CD4-positive, alpha-beta T cell (primary cell): ENCODE measurements around the gene PPP6R3. TPM values are rescaled to one million over a fixed set of nuclear protein-coding genes. Genes with fewer than 3 reads are reported as not detected.
"Not testable (repeated sequence)": the region's sequence is repeated elsewhere in the genome, so short reads cannot be mapped to it uniquely, and the experiment has no call there.

ENCODE experiments used
- ATAC-seq: fragments of 200-7000 bp; cut with Tn5 transposase; one replicate; pipeline ENCODE4 v1.10.0; 2022; ENCODE audit warnings: mild to moderate bottlenecking; ENCODE audit not compliant: poor library complexity
- CTCF ChIA-PET: fragments of 350-600 bp; sonication (Branson Sonifier 250); formaldehyde crosslinking; loops from one replicate; lab custom pipeline; 2021; ENCODE audit warnings: antibody characterized with exemption, inconsistent platforms; lab: Charles Lee
- POLR2A ChIA-PET: fragments of 350-600 bp; sonication (Branson Sonifier 250); formaldehyde crosslinking; loops from one replicate; lab custom pipeline; 2021; ENCODE audit warnings: antibody characterized with exemption, inconsistent platforms; lab: Charles Lee
- DNase-seq, 14 experiments: peaks; one replicate each; pipeline ENCODE4 v3.0.0-alpha.2; 2013 to 2020; ENCODE audit warnings: mixed read lengths in 2 of 14
- H3K27ac ChIP-seq, 2 donors: one replicate each; pipeline versions ENCODE4 v1.5.1 to v1.7.0; 2013; ENCODE audit warnings: low read length in 2 of 2, low read depth in 1 of 2, mild to moderate bottlenecking in 1 of 2
- H3K27me3 ChIP-seq, 2 experiments: 1 replicate in 1 of 2; 2 replicates in 1 of 2; pipeline versions ENCODE4 v1.6.1 to v1.7.0; 2013; ENCODE audit warnings: low read length in 2 of 2, control low read depth in 1 of 2, mild to moderate bottlenecking in 1 of 2, moderate library complexity in 1 of 2; ENCODE audit not compliant: insufficient read depth in 2 of 2, control insufficient read depth in 1 of 2
- H3K36me3 ChIP-seq: one replicate; pipeline ENCODE4 v1.6.1; 2013; ENCODE audit warnings: low read length, control low read depth; ENCODE audit not compliant: insufficient read depth
- H3K4me1 ChIP-seq: one replicate; pipeline ENCODE4 v1.6.1; 2013; ENCODE audit warnings: low read length, control low read depth; ENCODE audit not compliant: insufficient read depth
- H3K4me3 ChIP-seq: one replicate; pipeline ENCODE4 v1.5.1; 2013; ENCODE audit warnings: mild to moderate bottlenecking, low read length, moderate library complexity
- H3K9me3 ChIP-seq, 2 experiments: 1 replicate in 1 of 2; 2 replicates in 1 of 2; pipeline versions ENCODE4 v1.6.1 to v1.7.0; 2013; ENCODE audit warnings: low read length in 2 of 2, mild to moderate bottlenecking in 2 of 2, control low read depth in 1 of 2, moderate library complexity in 1 of 2; ENCODE audit not compliant: control insufficient read depth in 1 of 2, insufficient read depth in 1 of 2
- H3K27ac Mint-ChIP-seq: one replicate; pipeline ENCODE4 v1.8.0; 2020; ENCODE audit warnings: mixed read lengths
- H3K27me3 Mint-ChIP-seq: one replicate; pipeline ENCODE4 v1.8.0; 2021; ENCODE audit warnings: mixed read lengths
- H3K36me3 Mint-ChIP-seq: one replicate; pipeline ENCODE4 v1.8.0; 2021; ENCODE audit warnings: low read depth, mixed read lengths
- H3K4me1 Mint-ChIP-seq: one replicate; pipeline ENCODE4 v1.8.0; 2021; ENCODE audit warnings: low read depth, mixed read lengths
- H3K4me3 Mint-ChIP-seq: one replicate; pipeline ENCODE4 v1.8.0; 2020; ENCODE audit warnings: mild to moderate bottlenecking, mixed read lengths
- H3K9me3 Mint-ChIP-seq: one replicate; pipeline ENCODE4 v1.8.0; 2020; ENCODE audit warnings: mixed read lengths
- CTCF ChIP-seq: fragments of 200-600 bp; IDR thresholded peaks from one replicate; pipeline ENCODE4 v1.8.0; 2022; ENCODE audit warnings: antibody characterized with exemption, mild to moderate bottlenecking
- intact Hi-C, 2 experiments: fragments of 100-400 bp; cut with DNase I in 1 of 2; cut with micrococcal nuclease in 1 of 2; formaldehyde crosslinking; loops; one replicate each; pipeline versions ENCODE4 v1.15.1 to v1.9.0; 2023 to 2025; cut with DNase I, micrococcal nuclease
- total RNA-seq, 174 experiments: library from RNA in 2 of 174; stranded (reverse) in 2 of 174; gene quantifications; one replicate each; pipeline ENCODE4 v1.2.3 and lab custom pipeline; 2021 to 2026

PPP6R3 gene
- total RNA-seq, 2 experiments from 2014 or later = 108 to 109 TPM

GRCh38 chr11:68536706-68537105 is 76.2 kb downstream of the PPP6R3 start:
- H3K36me3 Mint-ChIP-seq = peaks cover 90% of the 10 kb centered on the region
- ChIA-PET POLR2A (no interaction called here), CTCF (no interaction called here)
- Histone ChIP-seq H3K9me3 (no peaks in the 10 kb centered on the region), H3K4me1 (peaks cover 13% of the 10 kb centered on the region), H3K27ac (no peak overlapping the region), H3K4me3 (no peak overlapping the region), H3K36me3 (peaks cover 61% of the 10 kb centered on the region), H3K27me3 (no peaks in the 10 kb centered on the region)
- intact Hi-C loops = no loop called here
- H3K9me3 Mint-ChIP-seq = no peaks in the 10 kb centered on the region
- no peak for DNase-seq
- H3K27me3 Mint-ChIP-seq = no peaks in the 10 kb centered on the region
- peak overlapping the region; percentile 64 for H3K27ac Mint-ChIP-seq
- no peak for TF ChIP-seq CTCF
- no peak overlapping the region for H3K4me3 Mint-ChIP-seq
- no peak for ATAC-seq
- peaks cover 90% of the 10 kb centered on the region for H3K4me1 Mint-ChIP-seq

DNA sequence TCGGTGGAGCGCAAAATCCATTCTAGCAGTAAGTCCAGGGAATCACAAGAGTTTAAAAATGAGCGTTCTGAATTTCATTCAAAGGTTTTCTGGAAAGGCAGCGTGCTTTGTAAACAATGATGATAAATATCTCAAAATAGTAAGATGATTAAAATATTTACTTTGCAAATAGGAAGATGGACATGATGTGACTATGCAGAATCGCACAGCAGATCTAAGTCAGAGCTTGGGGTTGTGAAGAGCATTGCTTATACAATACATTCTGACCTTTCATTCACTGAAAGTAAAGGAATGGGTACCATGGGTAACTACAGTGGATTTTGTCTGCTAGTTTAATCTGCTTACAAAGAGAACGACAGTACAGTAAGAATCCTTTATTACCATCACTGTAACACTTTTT is 77.5 kb downstream of the PPP6R3 start:
- Mint-ChIP-seq H3K27ac (peak overlapping the region; percentile 38), H3K36me3 (peaks cover 90% of the 10 kb centered on the region), H3K27me3 (no peaks in the 10 kb centered on the region), H3K4me1 (peaks cover 87% of the 10 kb centered on the region), H3K4me3 (no peak overlapping the region), H3K9me3 (no peaks in the 10 kb centered on the region)
- POLR2A ChIA-PET = no interaction called here
- Histone ChIP-seq H3K9me3 (no peaks in the 10 kb centered on the region), H3K36me3 (peaks cover 64% of the 10 kb centered on the region), H3K27ac (no peak overlapping the region), H3K4me1 (peaks cover 18% of the 10 kb centered on the region), H3K27me3 (no peaks in the 10 kb centered on the region), H3K4me3 (no peak overlapping the region)
- DNase-seq (no peak), ATAC-seq (no peak)
- CTCF ChIA-PET = no interaction called here
- intact Hi-C loops = no loop called here
- TF ChIP-seq CTCF = no peak

DNA sequence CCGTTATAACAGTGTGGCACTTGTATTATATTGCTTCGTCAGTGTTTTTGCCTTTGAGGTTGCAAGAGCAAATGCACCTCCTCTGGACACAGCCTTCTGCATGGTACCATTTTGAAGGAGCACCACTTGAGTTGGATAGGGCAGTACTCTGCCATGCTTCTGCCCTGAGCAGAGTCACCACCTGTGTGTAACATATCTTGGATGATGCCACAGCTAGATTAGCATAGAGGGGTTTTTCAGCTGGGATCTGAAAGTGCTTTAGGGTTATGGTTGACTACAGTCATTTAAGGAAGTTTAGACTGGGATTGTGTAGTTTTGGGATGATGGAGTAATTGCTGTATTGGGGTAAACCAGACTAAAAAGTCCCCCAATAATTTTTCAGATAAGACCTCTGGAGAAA is 78.8 kb downstream of the PPP6R3 start:
- DNase-seq (no peak), ATAC-seq (no peak)
- CTCF ChIA-PET = no interaction called here
- Histone ChIP-seq H3K4me3 (no peak overlapping the region), H3K9me3 (no peaks in the 10 kb centered on the region), H3K27me3 (no peaks in the 10 kb centered on the region), H3K27ac (no peak overlapping the region), H3K36me3 (peaks cover 70% of the 10 kb centered on the region), H3K4me1 (peaks cover 26% of the 10 kb centered on the region)
- H3K27ac Mint-ChIP-seq = peak overlapping the region; percentile 40
- H3K4me1 Mint-ChIP-seq = peaks cover 86% of the 10 kb centered on the region
- H3K4me3 Mint-ChIP-seq = no peak overlapping the region
- peaks cover 93% of the 10 kb centered on the region for H3K36me3 Mint-ChIP-seq
- no peaks in the 10 kb centered on the region for H3K9me3 Mint-ChIP-seq
- intact Hi-C loops = no loop called here
- POLR2A ChIA-PET = no interaction called here
- no peaks in the 10 kb centered on the region for H3K27me3 Mint-ChIP-seq
- no peak for TF ChIP-seq CTCF

DNA sequence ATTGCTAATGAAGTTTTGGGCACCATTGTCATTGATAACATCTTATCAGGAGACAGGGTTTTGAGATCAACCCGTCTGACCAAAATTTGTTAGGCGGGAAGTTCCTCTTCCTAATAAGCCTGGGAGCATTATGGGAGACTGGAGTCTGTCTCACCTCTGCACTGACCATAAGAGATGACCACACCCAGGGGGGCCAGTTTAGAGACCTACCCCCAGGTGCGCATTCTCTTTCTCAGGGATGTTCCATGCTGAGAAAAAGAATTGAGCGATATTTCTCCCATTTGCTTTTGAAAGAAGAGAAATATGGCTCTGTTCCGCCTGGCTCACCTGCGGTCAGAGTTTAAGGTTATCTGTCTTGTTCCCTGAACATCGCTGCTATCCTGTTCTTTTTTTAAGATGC is 80.0 kb downstream of the PPP6R3 start:
- H3K4me1 ChIP-seq = peaks cover 26% of the 10 kb centered on the region
- Mint-ChIP-seq H3K4me1 (peaks cover 85% of the 10 kb centered on the region), H3K36me3 (peaks cover 95% of the 10 kb centered on the region), H3K27ac (peak overlapping the region; percentile 40)
- H3K9me3 Mint-ChIP-seq, DNase-seq, CTCF ChIA-PET, H3K4me3 Mint-ChIP-seq, H3K27me3 ChIP-seq, POLR2A ChIA-PET, ATAC-seq, H3K9me3 ChIP-seq, H3K27ac ChIP-seq, H3K27me3 Mint-ChIP-seq, H3K4me3 ChIP-seq, intact Hi-C loops: not testable (repeated sequence)
- H3K36me3 ChIP-seq = peaks cover 76% of the 10 kb centered on the region
